Parathyroid adenoma (tissue), 2 donors: Measurements from ENCODE around the gene RAMP1.

Experiments
- H2AFZ ChIP-seq: fragments of 300-600 bp; sonication (generic); one replicate; pipeline ENCODE4 v1.7.0; 2017; ENCODE audit warnings: antibody characterized with exemption, mild to moderate bottlenecking
- H3K27ac ChIP-seq: fragments of 300-600 bp; sonication (generic); one replicate; pipeline ENCODE4 v1.7.0; 2017
- H3K27me3 ChIP-seq: fragments of 300-600 bp; sonication (generic); one replicate; pipeline ENCODE4 v1.7.0; 2017; ENCODE audit warnings: low read length; ENCODE audit not compliant: control insufficient read depth, insufficient read depth
- H3K36me3 ChIP-seq: fragments of 300-600 bp; sonication (generic); one replicate; pipeline ENCODE4 v1.7.0; 2017; ENCODE audit warnings: low read length; ENCODE audit not compliant: control insufficient read depth, insufficient read depth
- H3K4me1 ChIP-seq: fragments of 300-600 bp; sonication (generic); one replicate; pipeline ENCODE4 v1.7.0; 2017; ENCODE audit warnings: control low read depth
- H3K4me2 ChIP-seq: fragments of 300-600 bp; sonication (generic); one replicate; pipeline ENCODE4 v1.7.0; 2017; ENCODE audit warnings: low read length
- H3K4me3 ChIP-seq: fragments of 300-600 bp; sonication (generic); one replicate; pipeline ENCODE4 v1.7.0; 2017; ENCODE audit warnings: low read depth, low read length
- H3K79me2 ChIP-seq: fragments of 300-600 bp; sonication (generic); one replicate; pipeline ENCODE4 v1.7.0; 2017; ENCODE audit warnings: control low read depth
- H3K9ac ChIP-seq: fragments of 300-600 bp; sonication (generic); one replicate; pipeline ENCODE4 v1.7.0; 2017; ENCODE audit warnings: mild to moderate bottlenecking
- H3K9me3 ChIP-seq: fragments of 300-600 bp; sonication (generic); one replicate; pipeline ENCODE4 v1.7.0; 2017; ENCODE audit warnings: low read length; ENCODE audit not compliant: control insufficient read depth
- TF ChIP-seq, protein P1 (sequence below): fragments of 300-600 bp; sonication (generic); IDR thresholded peaks from one replicate; pipeline ENCODE4 v1.7.0; 2017; ENCODE audit warnings: antibody characterized with exemption, mild to moderate bottlenecking
- donor health status: primary hyperparathyroidism.

Gene RAMP1

GRCh38 chr2:237861875-237862527 lies 2.6 kb downstream of the RAMP1 start:
- H3K9ac ChIP-seq: no peak overlapping the region
- H2AFZ ChIP-seq: no peak overlapping the region
- H3K79me2 ChIP-seq: no peaks in the 10 kb centered on the region
- H3K4me2 ChIP-seq: no peak overlapping the region
- H3K4me3 ChIP-seq: no peak overlapping the region
- H3K27me3 ChIP-seq: no peaks in the 10 kb centered on the region
- TF ChIP-seq, protein P1, sequence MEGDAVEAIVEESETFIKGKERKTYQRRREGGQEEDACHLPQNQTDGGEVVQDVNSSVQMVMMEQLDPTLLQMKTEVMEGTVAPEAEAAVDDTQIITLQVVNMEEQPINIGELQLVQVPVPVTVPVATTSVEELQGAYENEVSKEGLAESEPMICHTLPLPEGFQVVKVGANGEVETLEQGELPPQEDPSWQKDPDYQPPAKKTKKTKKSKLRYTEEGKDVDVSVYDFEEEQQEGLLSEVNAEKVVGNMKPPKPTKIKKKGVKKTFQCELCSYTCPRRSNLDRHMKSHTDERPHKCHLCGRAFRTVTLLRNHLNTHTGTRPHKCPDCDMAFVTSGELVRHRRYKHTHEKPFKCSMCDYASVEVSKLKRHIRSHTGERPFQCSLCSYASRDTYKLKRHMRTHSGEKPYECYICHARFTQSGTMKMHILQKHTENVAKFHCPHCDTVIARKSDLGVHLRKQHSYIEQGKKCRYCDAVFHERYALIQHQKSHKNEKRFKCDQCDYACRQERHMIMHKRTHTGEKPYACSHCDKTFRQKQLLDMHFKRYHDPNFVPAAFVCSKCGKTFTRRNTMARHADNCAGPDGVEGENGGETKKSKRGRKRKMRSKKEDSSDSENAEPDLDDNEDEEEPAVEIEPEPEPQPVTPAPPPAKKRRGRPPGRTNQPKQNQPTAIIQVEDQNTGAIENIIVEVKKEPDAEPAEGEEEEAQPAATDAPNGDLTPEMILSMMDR: no peak
- no peaks in the 10 kb centered on the region for H3K36me3 ChIP-seq
- no peak overlapping the region for H3K27ac ChIP-seq
- no peaks in the 10 kb centered on the region for H3K9me3 ChIP-seq
- H3K4me1 ChIP-seq: no peaks in the 10 kb centered on the region

GRCh38 chr2:237862528-237862895 lies 3.1 kb downstream of the RAMP1 start:
- Histone ChIP-seq H3K9me3 (no peaks in the 10 kb centered on the region), H3K79me2 (no peaks in the 10 kb centered on the region), H3K36me3 (no peaks in the 10 kb centered on the region), H3K27me3 (no peaks in the 10 kb centered on the region), H3K4me2 (no peak overlapping the region), H3K9ac (no peak overlapping the region), H3K27ac (no peak overlapping the region), H3K4me1 (no peaks in the 10 kb centered on the region), H3K4me3 (no peak overlapping the region), H2AFZ (no peak overlapping the region)
- TF ChIP-seq, protein P1: no peak

GRCh38 chr2:237863102-237863511 lies 3.7 kb downstream of the RAMP1 start:
- no peaks in the 10 kb centered on the region for H3K79me2 ChIP-seq
- no peak overlapping the region for H3K9ac ChIP-seq
- TF ChIP-seq, protein P1: no peak
- H3K27ac ChIP-seq: no peak overlapping the region
- H3K9me3 ChIP-seq: no peaks in the 10 kb centered on the region
- no peak overlapping the region for H3K4me2 ChIP-seq
- no peak overlapping the region for H3K4me3 ChIP-seq
- no peak overlapping the region for H2AFZ ChIP-seq
- H3K27me3 ChIP-seq: no peaks in the 10 kb centered on the region
- no peaks in the 10 kb centered on the region for H3K36me3 ChIP-seq
- no peaks in the 10 kb centered on the region for H3K4me1 ChIP-seq

GRCh38 chr2:237863689-237864443 lies 4.4 kb downstream of the RAMP1 start:
- Histone ChIP-seq H3K27ac (no peak overlapping the region), H3K4me2 (no peak overlapping the region), H3K9ac (no peak overlapping the region), H3K4me1 (no peaks in the 10 kb centered on the region), H3K4me3 (no peak overlapping the region), H2AFZ (no peak overlapping the region), H3K9me3 (no peaks in the 10 kb centered on the region), H3K79me2 (no peaks in the 10 kb centered on the region), H3K36me3 (no peaks in the 10 kb centered on the region), H3K27me3 (no peaks in the 10 kb centered on the region)
- TF ChIP-seq, protein P1: no peak
